ENCODE data around the gene ZNF32. TPM values are rescaled to one million over a fixed set of nuclear protein-coding genes. Genes with fewer than 3 reads are reported as not detected.

Gene ZNF32
- total RNA-seq, 1 donor = 40.2 TPM

- no peak for TF ChIP-seq CTCF (IDR thresholded peaks at IDR 0.05; ENCODE audit: insufficient read depth, low read length)
- H3K4me3 ChIP-seq (ENCODE audit: low read depth, low read length) = no peak overlapping the region
- no peak for DNase-seq (ENCODE audit: low read depth)
These were observed 27.6 kb upstream of the ZNF32 start for GRCh38 chr10:43676331-43676730.

- no peak overlapping the region for H3K4me3 ChIP-seq (ENCODE audit: low read depth, low read length)
- TF ChIP-seq CTCF (IDR thresholded peaks at IDR 0.05; ENCODE audit: insufficient read depth, low read length) = no peak
- DNase-seq (ENCODE audit: low read depth) = no peak
These were observed 26.0 kb upstream of the ZNF32 start for GRCh38 chr10:43674553-43675210.

GRCh38 chr10:43673471-43673870 is 24.8 kb upstream of the ZNF32 start:
- no peak overlapping the region for H3K4me3 ChIP-seq (ENCODE audit: low read depth, low read length)
- DNase-seq (ENCODE audit: low read depth) = peak; percentile 36
- no peak for TF ChIP-seq CTCF (IDR thresholded peaks at IDR 0.05; ENCODE audit: insufficient read depth, low read length)

- peak; percentile 82 for DNase-seq (ENCODE audit: low read depth)
- H3K4me3 ChIP-seq (ENCODE audit: low read depth, low read length) = no peak overlapping the region
- TF ChIP-seq CTCF (IDR thresholded peaks at IDR 0.05; ENCODE audit: insufficient read depth, low read length) = peak; percentile 63
These were observed 23.2 kb upstream of the ZNF32 start for GRCh38 chr10:43671659-43672531.

GRCh38 chr10:43669386-43669785 is 20.7 kb upstream of the ZNF32 start:
- H3K4me3 ChIP-seq (ENCODE audit: low read depth, low read length) = no peak overlapping the region
- TF ChIP-seq CTCF (IDR thresholded peaks at IDR 0.05; ENCODE audit: insufficient read depth, low read length) = no peak

GRCh38 chr10:43667761-43668386 is 19.2 kb upstream of the ZNF32 start:
- DNase-seq (ENCODE audit: low read depth) = no peak
- no peak for TF ChIP-seq CTCF (IDR thresholded peaks at IDR 0.05; ENCODE audit: insufficient read depth, low read length)
- H3K4me3 ChIP-seq (ENCODE audit: low read depth, low read length) = no peak overlapping the region

More at GRCh38 chr10:43669386-43669785, 20.7 kb upstream of the ZNF32 start:
- no peak for DNase-seq (ENCODE audit: low read depth)
